ENCODE measurements around the gene GRIK4. TPM values are rescaled to one million over a fixed set of nuclear protein-coding genes. Genes with fewer than 3 reads are reported as not detected.

Gene GRIK4
- total RNA-seq, 2 experiments from 2014 or later, result not detected

DNA sequence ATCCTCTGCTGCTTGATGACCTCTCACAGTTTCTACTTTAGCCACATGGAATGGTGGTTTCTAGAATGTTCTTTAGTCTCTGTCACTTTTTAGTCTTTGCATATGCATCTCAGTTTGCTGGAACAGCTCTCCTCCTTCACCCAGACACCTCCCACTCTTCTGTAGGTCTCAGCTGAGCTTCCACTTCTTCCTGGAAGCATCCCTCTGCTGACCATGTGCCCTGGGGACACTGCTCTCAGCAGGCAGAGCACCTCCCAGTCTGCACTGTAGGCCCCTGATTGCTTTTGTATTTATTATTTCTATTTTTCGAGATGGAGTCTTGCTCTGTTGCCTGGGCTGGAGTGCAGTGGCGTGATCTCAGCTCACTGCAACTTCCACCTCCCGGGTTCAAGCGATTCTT is 84.0 kb downstream of the GRIK4 start:
- DNase-seq (no peak), ATAC-seq (no peak)
- no peaks in the 10 kb centered on the region for H3K36me3 Mint-ChIP-seq (ENCODE audit: low read depth)
- no peak overlapping the region for H3K27ac Mint-ChIP-seq
- CTCF ChIA-PET, result no interaction called here
- no peaks in the 10 kb centered on the region for H3K4me1 Mint-ChIP-seq (ENCODE audit: low read depth)
- peaks cover 10% of the 10 kb centered on the region for H3K27me3 Mint-ChIP-seq (ENCODE audit: low read depth)
- POLR2A ChIA-PET, result no interaction called here
- H3K4me3 Mint-ChIP-seq, result no peak overlapping the region
- no peaks in the 10 kb centered on the region for H3K9me3 Mint-ChIP-seq (ENCODE audit: insufficient read depth)

- CTCF ChIA-PET, result no interaction called here
- no peak overlapping the region for H3K4me3 Mint-ChIP-seq
- POLR2A ChIA-PET, result no interaction called here
Observed at GRCh38 chr11:120597250-120598215, 86.0 kb downstream of the GRIK4 start.

DNA sequence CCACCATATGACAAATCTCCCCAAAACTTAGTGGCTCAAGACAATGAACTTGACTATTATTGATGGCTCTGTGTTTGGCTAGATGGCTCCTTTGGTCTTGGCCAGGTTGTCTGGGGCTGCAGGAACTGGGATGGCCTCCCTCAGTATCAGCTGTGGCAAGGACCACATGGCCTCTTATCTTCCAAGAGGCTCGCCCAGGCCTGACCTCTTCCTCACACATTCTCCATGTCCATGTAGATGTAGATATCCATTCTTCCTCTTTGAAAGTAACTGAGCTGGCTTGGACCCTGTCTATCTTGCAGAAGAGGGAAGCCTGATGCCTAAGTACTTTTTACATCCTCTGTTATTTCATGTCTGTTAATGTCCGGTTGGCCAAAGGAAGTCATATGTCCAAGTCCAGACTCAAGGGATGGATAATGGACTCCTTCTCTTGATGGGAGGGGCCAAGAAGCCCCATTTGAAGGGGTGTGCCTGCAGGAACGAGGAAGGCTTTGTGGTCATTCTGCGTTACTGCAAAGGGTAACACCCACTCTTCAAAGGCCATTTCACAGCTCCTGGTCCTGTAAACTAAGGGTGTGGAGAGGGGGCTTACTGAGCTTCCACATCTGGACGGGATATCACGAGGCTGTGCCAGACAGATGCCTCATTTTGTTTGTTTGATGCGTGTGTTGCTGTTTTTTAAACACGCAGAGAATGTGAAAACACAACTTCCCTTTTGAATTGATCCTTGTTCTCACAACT is 87.1 kb downstream of the GRIK4 start:
- ATAC-seq, result no peak
- ChIA-PET CTCF (no interaction called here), POLR2A (no interaction called here)
- peaks cover 3% of the 10 kb centered on the region for H3K27me3 Mint-ChIP-seq (ENCODE audit: low read depth)
- H3K36me3 Mint-ChIP-seq (ENCODE audit: low read depth), result no peaks in the 10 kb centered on the region
- DNase-seq, result no peak
- H3K27ac Mint-ChIP-seq, result no peak overlapping the region
- H3K4me3 Mint-ChIP-seq, result no peak overlapping the region
- H3K9me3 Mint-ChIP-seq (ENCODE audit: insufficient read depth), result no peaks in the 10 kb centered on the region
- no peaks in the 10 kb centered on the region for H3K4me1 Mint-ChIP-seq (ENCODE audit: low read depth)

More at GRCh38 chr11:120597250-120598215, 86.0 kb downstream of the GRIK4 start:
- Mint-ChIP-seq H3K9me3 (ENCODE audit: insufficient read depth) (no peaks in the 10 kb centered on the region), H3K36me3 (ENCODE audit: low read depth) (no peaks in the 10 kb centered on the region), H3K27me3 (ENCODE audit: low read depth) (peaks cover 10% of the 10 kb centered on the region), H3K27ac (no peak overlapping the region), H3K4me1 (ENCODE audit: low read depth) (no peaks in the 10 kb centered on the region)
- no peak for DNase-seq
- ATAC-seq, result no peak

- DNase-seq (no peak), ATAC-seq (no peak)
- ChIA-PET POLR2A (no interaction called here), CTCF (no interaction called here)
- Mint-ChIP-seq H3K4me1 (ENCODE audit: low read depth) (no peaks in the 10 kb centered on the region), H3K27ac (no peak overlapping the region), H3K4me3 (no peak overlapping the region), H3K27me3 (ENCODE audit: low read depth) (no peaks in the 10 kb centered on the region), H3K9me3 (ENCODE audit: insufficient read depth) (no peaks in the 10 kb centered on the region), H3K36me3 (ENCODE audit: low read depth) (no peaks in the 10 kb centered on the region)
Observed at GRCh38 chr11:120599816-120600420, 88.4 kb downstream of the GRIK4 start.

- no peak overlapping the region for H3K4me3 Mint-ChIP-seq
- ATAC-seq, result no peak
- H3K36me3 Mint-ChIP-seq (ENCODE audit: low read depth), result no peaks in the 10 kb centered on the region
- no peaks in the 10 kb centered on the region for H3K9me3 Mint-ChIP-seq (ENCODE audit: insufficient read depth)
- H3K27ac Mint-ChIP-seq, result no peak overlapping the region
- POLR2A ChIA-PET, result no interaction called here
- no peaks in the 10 kb centered on the region for H3K4me1 Mint-ChIP-seq (ENCODE audit: low read depth)
- no peak for DNase-seq
- no peaks in the 10 kb centered on the region for H3K27me3 Mint-ChIP-seq (ENCODE audit: low read depth)
- CTCF ChIA-PET, result interaction anchor here (1.3 kb wide), 1 partner anchor 84 kb away, joined by 3 read pairs; no protein-coding TSS in a partner anchor
Observed at GRCh38 chr11:120601536-120601935, 90.0 kb downstream of the GRIK4 start.

DNA sequence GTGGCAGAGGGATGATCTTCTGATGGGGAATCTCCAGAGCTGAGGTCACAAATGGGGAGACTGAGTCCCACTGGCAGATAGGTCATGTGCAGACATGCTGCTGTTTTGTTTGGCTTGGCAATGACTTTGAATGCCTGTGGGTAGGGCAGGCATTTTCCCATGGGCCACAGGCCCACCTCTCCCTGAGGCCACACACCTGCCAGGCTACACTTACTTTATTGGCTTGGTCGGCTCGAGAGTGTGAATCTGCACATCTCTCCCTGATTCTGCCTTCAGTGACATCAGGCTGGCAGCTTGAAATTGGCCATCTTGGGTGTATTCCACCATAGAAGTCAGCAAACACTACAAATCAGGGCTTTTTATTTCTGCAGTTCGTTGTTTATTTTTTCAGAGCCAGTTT is 91.5 kb downstream of the GRIK4 start:
- DNase-seq (no peak), ATAC-seq (no peak)
- H3K27ac Mint-ChIP-seq, result no peak overlapping the region
- H3K27me3 Mint-ChIP-seq (ENCODE audit: low read depth), result no peaks in the 10 kb centered on the region
- H3K4me1 Mint-ChIP-seq (ENCODE audit: low read depth), result no peaks in the 10 kb centered on the region
- no peaks in the 10 kb centered on the region for H3K9me3 Mint-ChIP-seq (ENCODE audit: insufficient read depth)
- POLR2A ChIA-PET, result no interaction called here
- no peaks in the 10 kb centered on the region for H3K36me3 Mint-ChIP-seq (ENCODE audit: low read depth)
- CTCF ChIA-PET, result no interaction called here
- no peak overlapping the region for H3K4me3 Mint-ChIP-seq

DNA sequence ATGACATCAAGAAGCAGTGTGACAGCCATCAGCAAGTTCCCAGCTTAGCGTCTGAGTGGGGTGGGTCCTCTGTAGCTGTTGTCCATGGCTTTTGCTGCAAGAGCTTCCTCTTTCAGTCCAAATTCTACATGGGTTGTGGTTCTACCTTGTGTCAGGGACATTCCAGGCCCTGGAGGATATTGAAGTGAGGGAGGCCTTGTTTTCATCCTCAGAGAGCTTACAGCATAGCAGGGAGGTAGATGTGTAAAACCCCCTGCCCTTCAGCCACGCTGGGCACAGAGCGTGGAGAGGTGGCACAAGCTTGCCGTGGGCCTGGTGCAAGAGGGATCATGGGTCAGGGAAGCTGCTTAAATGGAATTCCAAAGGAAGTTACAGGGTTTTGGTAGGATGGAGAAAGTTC is 93.9 kb downstream of the GRIK4 start:
- no peak for ATAC-seq

GRCh38 chr11:120606211-120607010 is 94.9 kb downstream of the GRIK4 start:
- Mint-ChIP-seq H3K9me3 (ENCODE audit: insufficient read depth) (no peaks in the 10 kb centered on the region), H3K36me3 (ENCODE audit: low read depth) (no peaks in the 10 kb centered on the region), H3K4me3 (no peak overlapping the region), H3K27me3 (ENCODE audit: low read depth) (no peaks in the 10 kb centered on the region), H3K4me1 (ENCODE audit: low read depth) (no peaks in the 10 kb centered on the region), H3K27ac (no peak overlapping the region)
- DNase-seq (no peak), ATAC-seq (no peak)
- POLR2A ChIA-PET, result no interaction called here
- CTCF ChIA-PET, result no interaction called here

More for the DNA sequence above, 93.9 kb downstream of the GRIK4 start:
- H3K27ac Mint-ChIP-seq, result no peak overlapping the region
- ChIA-PET POLR2A (no interaction called here), CTCF (no interaction called here)
- no peaks in the 10 kb centered on the region for H3K9me3 Mint-ChIP-seq (ENCODE audit: insufficient read depth)
- no peaks in the 10 kb centered on the region for H3K27me3 Mint-ChIP-seq (ENCODE audit: low read depth)
- no peaks in the 10 kb centered on the region for H3K4me1 Mint-ChIP-seq (ENCODE audit: low read depth)
- H3K4me3 Mint-ChIP-seq, result no peak overlapping the region
- DNase-seq, result no peak
- H3K36me3 Mint-ChIP-seq (ENCODE audit: low read depth), result no peaks in the 10 kb centered on the region

DNA sequence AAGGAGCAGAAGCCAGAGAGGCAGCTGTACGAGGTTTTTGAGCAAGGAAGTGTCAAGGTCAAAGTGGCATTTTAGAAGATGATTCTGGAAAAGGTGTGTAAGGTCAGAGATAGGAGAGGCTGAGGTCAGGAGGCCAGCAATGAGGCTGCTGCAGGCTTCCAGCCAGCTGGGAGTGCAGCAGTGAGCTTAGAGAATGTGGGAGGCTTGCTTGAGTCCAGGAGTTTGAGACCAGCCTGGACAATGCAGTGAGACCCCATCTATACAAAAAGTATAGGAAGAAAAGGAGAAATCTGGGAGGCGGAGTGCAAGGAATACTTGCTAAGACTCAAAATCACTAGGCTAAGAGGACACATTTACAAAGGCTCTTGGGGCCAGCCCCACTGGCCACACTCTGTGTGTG is 96.5 kb downstream of the GRIK4 start:
- Mint-ChIP-seq H3K4me3 (no peak overlapping the region), H3K27ac (no peak overlapping the region), H3K36me3 (ENCODE audit: low read depth) (no peaks in the 10 kb centered on the region), H3K27me3 (ENCODE audit: low read depth) (no peaks in the 10 kb centered on the region), H3K9me3 (ENCODE audit: insufficient read depth) (no peaks in the 10 kb centered on the region), H3K4me1 (ENCODE audit: low read depth) (peaks cover 5% of the 10 kb centered on the region)
- DNase-seq (no peak), ATAC-seq (no peak)
- ChIA-PET POLR2A (no interaction called here), CTCF (no interaction called here)

DNA sequence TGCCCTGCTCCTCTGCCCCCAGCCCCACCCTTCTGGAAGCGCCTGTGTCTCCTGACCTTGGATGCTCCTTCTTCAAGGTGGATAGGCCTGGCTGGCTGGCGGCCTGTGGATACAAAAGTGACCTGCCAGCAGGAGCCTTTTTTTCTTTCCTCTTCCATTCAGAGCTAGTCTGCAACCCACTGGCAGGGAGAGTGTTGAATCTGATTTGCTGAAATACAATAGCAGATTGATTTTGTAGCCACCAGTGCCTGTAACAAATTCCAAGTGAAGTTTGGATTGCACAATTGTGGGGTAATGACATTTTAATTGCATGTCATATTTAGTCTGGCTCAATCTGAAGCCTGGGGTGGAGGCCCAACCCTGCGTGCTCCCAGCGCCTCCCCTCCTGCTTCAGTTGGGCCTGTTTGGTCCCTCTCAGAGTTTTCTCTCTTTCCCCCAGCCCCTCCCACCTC is 97.2 kb downstream of the GRIK4 start:
- ChIA-PET CTCF (no interaction called here), POLR2A (no interaction called here)
- H3K9me3 Mint-ChIP-seq (ENCODE audit: insufficient read depth), result no peaks in the 10 kb centered on the region
- no peaks in the 10 kb centered on the region for H3K36me3 Mint-ChIP-seq (ENCODE audit: low read depth)
- peaks cover 11% of the 10 kb centered on the region for H3K4me1 Mint-ChIP-seq (ENCODE audit: low read depth)
- no peaks in the 10 kb centered on the region for H3K27me3 Mint-ChIP-seq (ENCODE audit: low read depth)
- H3K4me3 Mint-ChIP-seq, result no peak overlapping the region
- no peak overlapping the region for H3K27ac Mint-ChIP-seq
- DNase-seq, result no peak
- ATAC-seq, result no peak

GRCh38 chr11:120610111-120610510 is 98.6 kb downstream of the GRIK4 start:
- POLR2A ChIA-PET, result no interaction called here
- DNase-seq (no peak), ATAC-seq (no peak)
- CTCF ChIA-PET, result no interaction called here
- Mint-ChIP-seq H3K36me3 (ENCODE audit: low read depth) (no peaks in the 10 kb centered on the region), H3K9me3 (ENCODE audit: insufficient read depth) (no peaks in the 10 kb centered on the region), H3K27me3 (ENCODE audit: low read depth) (no peaks in the 10 kb centered on the region), H3K27ac (no peak overlapping the region), H3K4me1 (ENCODE audit: low read depth) (peaks cover 11% of the 10 kb centered on the region), H3K4me3 (no peak overlapping the region)
